OCI-LY1 (cell line): ENCODE results near the gene NRTN.
"Not testable (repeated sequence)": the region's sequence is repeated elsewhere in the genome, so short reads cannot be mapped to it uniquely, and the experiment has no call there.

Source experiments
- H2AFZ ChIP-seq: fragments of 200-600 bp; sonication (generic), shearing (Covaris generic); 2 replicates; pipeline ENCODE4 v1.6.0; 2014; ENCODE audit warnings: antibody characterized with exemption, mild to moderate bottlenecking, low read length
- H3F3A ChIP-seq: fragments of 200-600 bp; sonication (generic), shearing (Covaris generic); 2 replicates; pipeline ENCODE4 v1.6.0; 2014; ENCODE audit warnings: mild to moderate bottlenecking, antibody characterized with exemption, low read length, moderate library complexity; ENCODE audit not compliant: insufficient read depth
- H3K27ac ChIP-seq: fragments of 200-600 bp; sonication (generic); 2 replicates; pipeline ENCODE4 v1.5.1; 2014; ENCODE audit warnings: low read length, mixed run types, mild to moderate bottlenecking, low read depth; ENCODE audit not compliant: poor library complexity, severe bottlenecking
- H3K27me3 ChIP-seq: fragments of 200-600 bp; sonication (generic); 2 replicates; pipeline ENCODE4 v1.6.0; 2014; ENCODE audit warnings: antibody characterized with exemption, mild to moderate bottlenecking, low read length, moderate library complexity; ENCODE audit not compliant: insufficient read depth
- H3K36me3 ChIP-seq: fragments of 200-600 bp; sonication (generic); 2 replicates; pipeline ENCODE4 v1.6.1; 2014; ENCODE audit warnings: mild to moderate bottlenecking, antibody characterized with exemption, low read length, moderate library complexity, mixed read lengths; ENCODE audit not compliant: insufficient read depth
- H3K4me1 ChIP-seq: fragments of 200-600 bp; sonication (generic); 2 replicates; pipeline ENCODE4 v1.5.1; 2014; ENCODE audit warnings: mild to moderate bottlenecking, low read length, moderate library complexity; ENCODE audit not compliant: insufficient read depth, severe bottlenecking
- H3K4me2 ChIP-seq: fragments of 200-600 bp; sonication (generic), shearing (Covaris generic); 2 replicates; pipeline ENCODE4 v1.6.1; 2014; ENCODE audit warnings: low read length
- H3K4me3 ChIP-seq: fragments of 200-600 bp; sonication (generic); 2 replicates; pipeline ENCODE4 v1.5.1; 2014; ENCODE audit warnings: low read length, low read depth, mild to moderate bottlenecking, mixed read lengths; ENCODE audit not compliant: poor library complexity, severe bottlenecking
- H3K79me2 ChIP-seq: fragments of 200-600 bp; shearing (Covaris generic); 2 replicates; pipeline ENCODE4 v1.6.1; 2016; ENCODE audit warnings: mixed run types, low read length, mixed read lengths; ENCODE audit not compliant: insufficient read depth
- H3K9ac ChIP-seq: fragments of 200-600 bp; sonication (generic), shearing (Covaris generic); 2 replicates; pipeline ENCODE4 v1.6.1; 2014; ENCODE audit warnings: mild to moderate bottlenecking, low read length, mixed read lengths
- H3K9me2 ChIP-seq: fragments of 200-600 bp; sonication (generic), shearing (Covaris generic); 2 replicates; pipeline ENCODE4 v1.6.1; 2014; ENCODE audit warnings: low read depth, mild to moderate bottlenecking, low read length, mixed read lengths
- H3K9me3 ChIP-seq: fragments of 200-600 bp; shearing (Covaris generic); 2 replicates; pipeline ENCODE4 v1.6.1; 2014; ENCODE audit warnings: low read length, mixed read lengths
- H4K20me1 ChIP-seq: fragments of 200-600 bp; sonication (generic), shearing (Covaris generic); 2 replicates; pipeline ENCODE4 v1.6.0; 2016; ENCODE audit warnings: mild to moderate bottlenecking, low read length; ENCODE audit not compliant: insufficient read depth
- EZH2 ChIP-seq: fragments of 200-600 bp; sonication (generic), shearing (Covaris generic); IDR thresholded peaks from 2 replicates; pipeline ENCODE4 v1.8.0; 2017; ENCODE audit warnings: borderline replicate concordance, mixed run types, mild to moderate bottlenecking, antibody characterized with exemption, low read length, moderate library complexity, mixed read lengths
- TF ChIP-seq, protein P1 (sequence below): fragments of 200-600 bp; sonication (generic), shearing (Covaris generic); IDR thresholded peaks from 2 replicates; pipeline ENCODE4 v1.5.1; 2017; ENCODE audit warnings: mild to moderate bottlenecking, antibody characterized with exemption, low read length, moderate library complexity, mixed read lengths

NRTN gene

DNA sequence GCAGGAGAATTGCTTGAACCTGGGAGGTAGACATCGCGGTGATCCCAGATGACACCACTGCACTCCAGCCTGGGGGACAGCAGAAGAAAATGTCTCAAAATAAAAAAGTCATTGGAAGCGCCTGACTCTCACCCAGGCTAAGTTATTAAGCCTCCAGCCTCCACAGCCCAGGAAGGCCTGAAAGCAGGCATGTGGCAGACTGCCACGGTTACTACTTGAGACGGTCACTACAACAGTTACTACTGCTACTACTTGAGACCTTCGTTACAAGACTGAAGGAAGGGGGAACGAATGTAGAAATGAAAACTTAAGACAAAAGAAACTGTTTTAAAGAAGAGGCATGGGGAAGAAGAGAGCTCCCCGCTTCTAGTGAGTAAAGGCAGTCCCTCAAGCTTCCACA is 29.9 kb upstream of the NRTN start:
- no peak for TF ChIP-seq EZH2
- TF ChIP-seq, protein P1, sequence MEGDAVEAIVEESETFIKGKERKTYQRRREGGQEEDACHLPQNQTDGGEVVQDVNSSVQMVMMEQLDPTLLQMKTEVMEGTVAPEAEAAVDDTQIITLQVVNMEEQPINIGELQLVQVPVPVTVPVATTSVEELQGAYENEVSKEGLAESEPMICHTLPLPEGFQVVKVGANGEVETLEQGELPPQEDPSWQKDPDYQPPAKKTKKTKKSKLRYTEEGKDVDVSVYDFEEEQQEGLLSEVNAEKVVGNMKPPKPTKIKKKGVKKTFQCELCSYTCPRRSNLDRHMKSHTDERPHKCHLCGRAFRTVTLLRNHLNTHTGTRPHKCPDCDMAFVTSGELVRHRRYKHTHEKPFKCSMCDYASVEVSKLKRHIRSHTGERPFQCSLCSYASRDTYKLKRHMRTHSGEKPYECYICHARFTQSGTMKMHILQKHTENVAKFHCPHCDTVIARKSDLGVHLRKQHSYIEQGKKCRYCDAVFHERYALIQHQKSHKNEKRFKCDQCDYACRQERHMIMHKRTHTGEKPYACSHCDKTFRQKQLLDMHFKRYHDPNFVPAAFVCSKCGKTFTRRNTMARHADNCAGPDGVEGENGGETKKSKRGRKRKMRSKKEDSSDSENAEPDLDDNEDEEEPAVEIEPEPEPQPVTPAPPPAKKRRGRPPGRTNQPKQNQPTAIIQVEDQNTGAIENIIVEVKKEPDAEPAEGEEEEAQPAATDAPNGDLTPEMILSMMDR: no peak
- no peak overlapping the region for H2AFZ ChIP-seq
- peaks cover 8% of the 10 kb centered on the region; the same call in 1 of the 2 replicates for H3K27me3 ChIP-seq
- no peak overlapping the region for H3K9ac ChIP-seq
- H3K4me1 ChIP-seq: no peaks in the 10 kb centered on the region
- no peaks in the 10 kb centered on the region for H3K9me2 ChIP-seq
- H3K79me2 ChIP-seq: no peaks in the 10 kb centered on the region
- H4K20me1 ChIP-seq: no peaks in the 10 kb centered on the region
- H3K9me3 ChIP-seq: no peaks in the 10 kb centered on the region
- H3K4me3 ChIP-seq: no peak overlapping the region
- no peaks in the 10 kb centered on the region for H3K36me3 ChIP-seq
- no peak overlapping the region for H3K4me2 ChIP-seq
- no peaks in the 10 kb centered on the region for H3F3A ChIP-seq
- no peak overlapping the region for H3K27ac ChIP-seq

DNA sequence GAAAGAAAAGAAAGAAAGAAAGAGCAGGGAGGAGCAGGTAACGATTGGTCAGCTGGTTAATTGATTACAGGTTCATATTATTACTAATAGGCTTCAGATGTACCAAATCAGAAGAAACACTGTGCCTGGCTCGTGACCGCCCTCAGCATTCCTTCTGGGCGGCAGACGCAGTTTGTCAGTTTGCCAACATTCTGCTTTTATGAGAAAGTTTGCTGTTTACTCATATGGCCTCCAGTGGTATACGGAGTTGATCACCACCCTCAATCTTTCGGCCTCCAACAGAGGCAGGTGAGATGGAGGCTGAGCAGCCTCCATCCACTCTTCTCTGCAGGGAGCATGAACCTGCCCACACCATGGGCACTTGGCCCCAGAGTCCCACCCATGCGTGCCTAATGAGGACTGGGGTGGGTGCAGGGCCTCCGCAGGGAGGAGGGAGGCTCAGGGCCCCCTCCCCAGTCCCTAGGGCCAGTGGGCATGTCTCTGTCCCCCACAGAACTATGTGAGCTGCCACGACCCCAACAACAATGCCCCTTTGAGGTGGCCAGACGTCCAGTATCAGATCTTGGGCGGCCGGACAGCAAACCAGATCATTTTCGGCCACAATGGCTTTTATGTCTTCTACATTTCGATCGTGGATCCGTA is 29.1 kb upstream of the NRTN start:
- Histone ChIP-seq H4K20me1 (no peaks in the 10 kb centered on the region), H3K9me3 (no peaks in the 10 kb centered on the region), H3K9ac (no peak overlapping the region), H3K79me2 (no peaks in the 10 kb centered on the region), H3K27me3 (peaks cover 8% of the 10 kb centered on the region; the same call in 1 of the 2 replicates), H3K4me1 (no peaks in the 10 kb centered on the region), H3K36me3 (no peaks in the 10 kb centered on the region), H3K4me3 (no peak overlapping the region), H2AFZ (no peak overlapping the region), H3K27ac (no peak overlapping the region), H3K9me2 (no peaks in the 10 kb centered on the region), H3K4me2 (no peak overlapping the region), H3F3A (no peaks in the 10 kb centered on the region)
- TF ChIP-seq, protein P1: no peak

DNA sequence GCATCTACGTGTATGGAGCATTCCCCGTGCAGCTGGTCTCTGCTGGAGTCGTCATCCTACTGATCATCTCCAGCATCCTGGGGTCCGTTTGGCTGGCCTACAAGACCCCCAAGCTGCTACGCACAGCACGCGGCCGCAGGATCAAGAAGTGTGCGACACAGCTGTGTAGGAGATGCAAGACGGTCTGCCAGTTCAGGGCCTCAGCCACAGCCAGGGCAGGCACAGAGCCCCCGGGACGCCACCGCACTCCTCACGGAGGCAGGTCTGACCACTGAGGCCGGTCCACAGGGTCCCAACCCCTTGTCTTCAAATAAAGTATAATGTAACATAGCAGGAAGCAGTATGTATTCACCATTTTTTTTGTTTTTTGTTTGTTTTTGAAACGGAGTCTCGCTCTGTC is 26.5 kb upstream of the NRTN start:
- no peak overlapping the region for H3K4me3 ChIP-seq
- H3F3A ChIP-seq: no peaks in the 10 kb centered on the region
- peaks cover 8% of the 10 kb centered on the region; the same call in 1 of the 2 replicates for H3K36me3 ChIP-seq
- H3K27me3 ChIP-seq: peaks cover under 1% of the 10 kb centered on the region; the same call in 1 of the 2 replicates
- no peaks in the 10 kb centered on the region for H3K9me3 ChIP-seq
- no peak overlapping the region for H3K27ac ChIP-seq
- no peaks in the 10 kb centered on the region for H3K9me2 ChIP-seq
- H3K79me2 ChIP-seq: no peaks in the 10 kb centered on the region
- no peak overlapping the region for H3K4me2 ChIP-seq
- no peak overlapping the region for H2AFZ ChIP-seq
- no peak overlapping the region for H3K9ac ChIP-seq
- H3K4me1 ChIP-seq: no peaks in the 10 kb centered on the region
- no peak for TF ChIP-seq EZH2
- TF ChIP-seq, protein P1: no peak
- no peaks in the 10 kb centered on the region for H4K20me1 ChIP-seq

DNA sequence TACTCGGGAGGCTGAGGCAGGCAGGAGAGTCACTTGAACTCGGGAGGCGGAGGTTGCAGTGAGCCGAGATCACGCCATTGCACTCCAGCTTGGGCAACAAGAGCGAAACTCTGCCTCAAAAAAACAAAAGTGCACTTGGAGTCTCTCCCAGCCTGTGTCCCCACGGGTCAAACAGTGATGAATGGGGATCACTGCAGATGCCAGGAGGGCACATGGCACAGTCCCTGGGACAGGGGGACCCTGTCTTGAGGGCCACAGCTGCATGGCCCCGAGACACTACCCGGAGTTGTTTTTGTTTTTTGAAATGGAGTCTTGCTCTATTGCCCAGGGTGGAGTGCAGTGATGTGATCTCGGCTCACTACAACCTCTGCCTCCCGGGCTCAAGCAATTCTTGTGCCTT is 24.0 kb upstream of the NRTN start:
- H3K4me1 ChIP-seq, H3K9me2 ChIP-seq, H4K20me1 ChIP-seq, H3K27me3 ChIP-seq, H3F3A ChIP-seq, H3K79me2 ChIP-seq, H3K4me3 ChIP-seq, H3K4me2 ChIP-seq, H2AFZ ChIP-seq, H3K9ac ChIP-seq, H3K9me3 ChIP-seq, H3K27ac ChIP-seq: not testable (repeated sequence)
- H3K36me3 ChIP-seq: peaks cover 30% of the 10 kb centered on the region
